Memory B cell (primary cell): ENCODE measurements around the gene TET2.
A peak's percentile ranks its signal among the peaks of the same experiment; 100 is the strongest.

Source experiments
- ATAC-seq: fragments of 150-1000 bp; cut with Tn5 transposase; 2 replicates; pipeline ENCODE4 v1.10.0; 2021; ENCODE audit warnings: low read depth, mild to moderate bottlenecking, moderate library complexity
- DNase-seq, 2 donors: peaks; one replicate each; pipeline ENCODE4 v3.0.0; 2022; ENCODE audit warnings: low spot score in 2 of 2
- H3K27ac Mint-ChIP-seq: one replicate; pipeline ENCODE4 v1.8.0; 2022; ENCODE audit warnings: mild to moderate bottlenecking, moderate library complexity, mixed read lengths
- H3K27me3 Mint-ChIP-seq: one replicate; pipeline ENCODE4 v1.8.0; 2022; ENCODE audit warnings: mixed read lengths
- H3K36me3 Mint-ChIP-seq: one replicate; pipeline ENCODE4 v1.8.0; 2022; ENCODE audit warnings: mild to moderate bottlenecking, mixed read lengths
- H3K4me1 Mint-ChIP-seq: one replicate; pipeline ENCODE4 v1.8.0; 2022; ENCODE audit warnings: mixed read lengths
- H3K4me3 Mint-ChIP-seq: one replicate; pipeline ENCODE4 v1.8.0; 2022; ENCODE audit warnings: mild to moderate bottlenecking, moderate library complexity, mixed read lengths
- H3K9me3 Mint-ChIP-seq: one replicate; pipeline ENCODE4 v1.8.0; 2022; ENCODE audit warnings: mixed read lengths

TET2 gene

DNA sequence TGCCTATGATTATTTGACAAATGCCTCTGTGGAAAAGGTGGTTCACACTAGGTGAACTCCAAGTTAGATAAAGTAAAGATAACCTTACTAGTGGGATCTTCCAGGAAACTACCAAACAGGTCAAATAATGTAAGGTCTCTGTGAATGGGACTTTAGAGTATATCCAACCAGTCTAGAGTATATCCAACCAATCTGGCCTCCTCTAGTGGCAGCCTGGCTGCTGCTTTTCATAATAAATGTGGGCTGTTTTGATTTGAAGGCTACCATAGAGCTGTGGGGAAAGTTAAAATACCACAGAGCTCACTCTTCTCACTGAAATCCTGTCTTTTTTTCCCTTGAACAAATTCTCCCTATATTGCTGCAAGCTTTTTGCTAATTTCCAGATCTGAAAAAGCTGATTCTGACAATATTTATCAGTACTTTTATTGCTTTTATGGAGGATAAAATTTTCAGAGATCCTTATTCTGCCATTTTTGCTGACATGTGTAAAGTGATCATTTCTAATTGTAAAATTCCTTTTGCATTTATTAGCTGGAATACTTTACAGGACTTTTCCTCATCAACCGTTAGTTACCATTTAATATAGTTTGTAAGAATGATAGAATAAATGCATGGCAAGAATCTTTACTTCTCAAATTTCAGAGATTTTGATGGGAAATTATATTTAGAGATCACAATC lies 111.3 kb downstream of the TET2 start:
- peaks cover 3% of the 10 kb centered on the region for H3K4me1 Mint-ChIP-seq
- H3K27ac Mint-ChIP-seq = no peak overlapping the region
- ATAC-seq = no peak
- no peak for DNase-seq
- no peak overlapping the region for H3K4me3 Mint-ChIP-seq
- H3K27me3 Mint-ChIP-seq = no peaks in the 10 kb centered on the region
- H3K9me3 Mint-ChIP-seq = peaks cover 6% of the 10 kb centered on the region
- peaks cover 21% of the 10 kb centered on the region for H3K36me3 Mint-ChIP-seq

DNA sequence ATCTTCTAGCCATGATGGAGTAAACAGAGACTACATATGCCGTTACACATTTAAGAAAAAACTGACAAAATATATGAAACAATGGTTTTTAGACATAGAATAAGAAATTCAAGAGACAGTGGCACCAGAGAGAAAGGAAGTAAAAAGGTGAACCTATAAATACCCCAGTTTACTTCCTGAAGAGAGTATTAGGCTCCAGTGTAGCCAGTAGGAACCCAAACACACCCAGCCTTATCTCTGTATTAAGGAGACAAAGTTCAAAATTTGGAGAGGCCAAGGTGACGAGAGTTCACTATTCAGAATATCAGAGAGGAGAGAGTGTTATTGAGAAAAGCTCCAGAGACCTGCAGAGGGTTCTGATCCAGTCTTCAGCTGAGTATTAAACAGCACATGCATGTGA lies 119.0 kb downstream of the TET2 start:
- H3K27me3 Mint-ChIP-seq = no peaks in the 10 kb centered on the region
- no peak overlapping the region for H3K4me3 Mint-ChIP-seq
- H3K36me3 Mint-ChIP-seq = peaks cover 35% of the 10 kb centered on the region
- H3K27ac Mint-ChIP-seq = peak overlapping the region; percentile 88
- H3K9me3 Mint-ChIP-seq = no peaks in the 10 kb centered on the region
- ATAC-seq (no peak), DNase-seq (no peak)
- H3K4me1 Mint-ChIP-seq = peaks cover 6% of the 10 kb centered on the region

DNA sequence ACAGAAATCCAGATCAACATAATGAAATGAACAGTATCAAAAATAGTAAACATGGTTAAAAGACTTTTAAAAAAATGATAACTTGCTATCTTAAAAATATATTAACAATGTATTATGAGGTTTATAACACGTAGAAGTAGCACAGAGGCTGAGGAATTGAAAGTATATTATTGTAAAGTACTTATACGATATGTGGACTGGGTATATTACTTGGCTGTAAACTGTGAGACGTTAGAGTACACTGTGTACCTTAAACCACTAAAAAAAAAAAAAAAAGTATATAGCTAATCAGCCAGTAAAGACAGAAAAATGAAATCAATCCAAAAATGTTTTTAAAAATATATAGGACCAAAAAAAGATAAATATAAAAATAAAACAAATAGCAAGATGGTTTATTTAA lies 120.6 kb downstream of the TET2 start:
- ATAC-seq = no peak
- Mint-ChIP-seq H3K27me3 (no peaks in the 10 kb centered on the region), H3K36me3 (peaks cover 46% of the 10 kb centered on the region), H3K9me3 (no peaks in the 10 kb centered on the region), H3K27ac (no peak overlapping the region), H3K4me1 (peaks cover 8% of the 10 kb centered on the region), H3K4me3 (no peak overlapping the region)
- no peak for DNase-seq

DNA sequence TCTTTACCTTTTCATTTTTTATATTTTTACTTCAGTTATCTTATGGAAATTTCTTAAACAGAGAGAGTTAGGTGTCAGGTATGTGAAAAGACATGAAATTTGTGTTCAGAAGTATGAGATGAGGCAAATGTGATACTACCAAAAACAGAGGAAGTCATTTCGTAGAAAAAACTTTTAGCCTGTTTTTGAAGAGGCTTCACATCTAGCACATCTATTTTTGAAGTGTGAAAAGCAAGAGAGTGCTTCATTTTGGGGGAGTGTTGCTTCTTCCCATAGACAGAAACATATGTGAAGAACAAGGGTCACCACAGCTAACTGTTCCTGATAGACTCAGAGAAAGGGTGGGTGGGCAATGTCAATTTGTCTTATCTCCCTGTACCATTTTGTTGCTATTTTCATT lies 125.3 kb downstream of the TET2 start:
- H3K27me3 Mint-ChIP-seq = no peaks in the 10 kb centered on the region
- peaks cover 7% of the 10 kb centered on the region for H3K4me1 Mint-ChIP-seq
- ATAC-seq (no peak), DNase-seq (no peak)
- H3K9me3 Mint-ChIP-seq = no peaks in the 10 kb centered on the region
- no peak overlapping the region for H3K27ac Mint-ChIP-seq
- H3K4me3 Mint-ChIP-seq = no peak overlapping the region
- peaks cover 57% of the 10 kb centered on the region for H3K36me3 Mint-ChIP-seq

- Mint-ChIP-seq H3K4me1 (peaks cover 7% of the 10 kb centered on the region), H3K36me3 (peaks cover 57% of the 10 kb centered on the region), H3K9me3 (no peaks in the 10 kb centered on the region), H3K27ac (peak overlapping the region; percentile 72), H3K4me3 (no peak overlapping the region), H3K27me3 (no peaks in the 10 kb centered on the region)
- DNase-seq (no peak), ATAC-seq (no peak)
Observed at GRCh38 chr4:105273230-105273629, 126.6 kb downstream of the TET2 start.

- Mint-ChIP-seq H3K27me3 (no peaks in the 10 kb centered on the region), H3K4me3 (no peak overlapping the region), H3K27ac (peak overlapping the region; percentile 67), H3K9me3 (no peaks in the 10 kb centered on the region), H3K4me1 (peaks cover 9% of the 10 kb centered on the region), H3K36me3 (peaks cover 57% of the 10 kb centered on the region)
- ATAC-seq (no peak), DNase-seq (no peak)
Observed at GRCh38 chr4:105274090-105274489, 127.4 kb downstream of the TET2 start.

- Mint-ChIP-seq H3K4me1 (peaks cover 9% of the 10 kb centered on the region), H3K27me3 (no peaks in the 10 kb centered on the region), H3K4me3 (no peak overlapping the region), H3K9me3 (no peaks in the 10 kb centered on the region), H3K27ac (peak overlapping the region; percentile 67), H3K36me3 (peaks cover 56% of the 10 kb centered on the region)
- DNase-seq (no peak), ATAC-seq (no peak)
Observed at GRCh38 chr4:105274504-105274903, 127.8 kb downstream of the TET2 start.

DNA sequence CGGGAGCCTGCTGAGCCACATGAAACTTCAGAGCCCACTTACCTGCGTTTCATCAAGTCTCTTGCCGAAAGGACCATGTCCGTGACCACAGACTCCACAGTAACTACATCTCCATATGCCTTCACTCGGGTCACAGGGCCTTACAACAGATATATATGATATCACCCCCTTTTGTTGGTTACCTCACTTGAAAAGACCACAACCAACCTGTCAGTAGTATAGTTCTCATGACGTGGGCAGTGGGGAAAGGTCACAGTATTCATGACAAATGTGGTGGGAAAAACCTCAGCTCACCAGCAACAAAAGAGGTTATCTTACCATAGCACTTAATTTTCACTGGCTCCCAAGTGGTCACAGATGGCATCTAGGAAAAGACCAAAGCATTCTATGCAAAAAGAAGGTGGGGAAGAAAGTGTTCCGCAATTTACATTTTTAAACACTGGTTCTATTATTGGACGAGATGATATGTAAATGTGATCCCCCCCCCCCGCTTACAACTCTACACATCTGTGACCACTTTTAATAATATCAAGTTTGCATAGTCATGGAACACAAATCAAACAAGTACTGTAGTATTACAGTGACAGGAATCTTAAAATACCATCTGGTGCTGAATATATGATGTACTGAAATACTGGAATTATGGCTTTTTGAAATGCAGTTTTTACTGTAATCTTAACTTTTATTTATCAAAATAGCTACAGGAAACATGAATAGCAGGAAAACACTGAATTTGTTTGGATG lies 129.9 kb downstream of the TET2 start:
- no peaks in the 10 kb centered on the region for H3K9me3 Mint-ChIP-seq
- no peaks in the 10 kb centered on the region for H3K27me3 Mint-ChIP-seq
- no peak overlapping the region for H3K4me3 Mint-ChIP-seq
- DNase-seq = no peak
- ATAC-seq = no peak
- no peak overlapping the region for H3K27ac Mint-ChIP-seq
- peaks cover 38% of the 10 kb centered on the region for H3K36me3 Mint-ChIP-seq
- peaks cover 10% of the 10 kb centered on the region for H3K4me1 Mint-ChIP-seq

DNA sequence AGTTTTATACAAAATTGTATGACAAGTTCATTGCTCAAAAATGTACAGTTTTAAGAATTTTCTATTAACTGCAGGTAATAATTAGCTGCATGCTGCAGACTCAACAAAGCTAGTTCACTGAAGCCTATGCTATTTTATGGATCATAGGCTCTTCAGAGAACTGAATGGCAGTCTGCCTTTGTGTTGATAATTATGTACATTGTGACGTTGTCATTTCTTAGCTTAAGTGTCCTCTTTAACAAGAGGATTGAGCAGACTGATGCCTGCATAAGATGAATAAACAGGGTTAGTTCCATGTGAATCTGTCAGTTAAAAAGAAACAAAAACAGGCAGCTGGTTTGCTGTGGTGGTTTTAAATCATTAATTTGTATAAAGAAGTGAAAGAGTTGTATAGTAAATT lies 131.0 kb downstream of the TET2 start:
- no peak for DNase-seq
- Mint-ChIP-seq H3K4me1 (peaks cover 10% of the 10 kb centered on the region), H3K36me3 (peaks cover 28% of the 10 kb centered on the region), H3K27ac (peak overlapping the region; percentile 81), H3K27me3 (no peaks in the 10 kb centered on the region), H3K9me3 (peaks cover 2% of the 10 kb centered on the region), H3K4me3 (no peak overlapping the region)
- ATAC-seq = no peak

DNA sequence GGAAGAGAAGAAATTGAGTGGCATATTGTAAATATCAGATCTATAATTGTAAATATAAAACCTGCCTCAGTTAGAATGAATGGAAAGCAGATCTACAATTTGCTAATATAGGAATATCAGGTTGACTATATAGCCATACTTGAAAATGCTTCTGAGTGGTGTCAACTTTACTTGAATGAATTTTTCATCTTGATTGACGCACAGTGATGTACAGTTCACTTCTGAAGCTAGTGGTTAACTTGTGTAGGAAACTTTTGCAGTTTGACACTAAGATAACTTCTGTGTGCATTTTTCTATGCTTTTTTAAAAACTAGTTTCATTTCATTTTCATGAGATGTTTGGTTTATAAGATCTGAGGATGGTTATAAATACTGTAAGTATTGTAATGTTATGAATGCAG lies 132.6 kb downstream of the TET2 start:
- peaks cover 2% of the 10 kb centered on the region for H3K9me3 Mint-ChIP-seq
- H3K36me3 Mint-ChIP-seq = peaks cover 23% of the 10 kb centered on the region
- no peak for ATAC-seq
- no peak for DNase-seq
- H3K4me3 Mint-ChIP-seq = no peak overlapping the region
- peak overlapping the region; percentile 20 for H3K27ac Mint-ChIP-seq
- no peaks in the 10 kb centered on the region for H3K27me3 Mint-ChIP-seq
- peaks cover 10% of the 10 kb centered on the region for H3K4me1 Mint-ChIP-seq

- Mint-ChIP-seq H3K27me3 (no peaks in the 10 kb centered on the region), H3K4me1 (peaks cover 10% of the 10 kb centered on the region), H3K36me3 (peaks cover 14% of the 10 kb centered on the region), H3K4me3 (no peak overlapping the region), H3K9me3 (peaks cover 2% of the 10 kb centered on the region), H3K27ac (peak overlapping the region; percentile 81)
- no peak for ATAC-seq
- no peak for DNase-seq
Observed at GRCh38 chr4:105280338-105281123, 133.9 kb downstream of the TET2 start.

DNA sequence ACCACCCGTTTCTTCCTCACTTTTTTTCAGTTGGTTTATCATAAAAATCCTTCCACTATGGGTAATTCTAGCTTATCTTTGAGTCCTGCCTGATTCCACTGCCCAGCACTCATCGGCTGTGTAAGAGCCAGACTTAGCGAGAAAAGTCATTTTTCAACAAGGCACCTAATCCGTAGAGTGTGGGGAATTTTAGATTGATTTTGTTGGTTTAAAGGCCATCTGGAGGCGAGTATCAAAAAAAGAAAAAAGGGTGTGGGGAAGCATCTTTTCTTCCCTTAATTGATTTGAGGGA lies 134.4 kb downstream of the TET2 start:
- H3K36me3 Mint-ChIP-seq = peaks cover 10% of the 10 kb centered on the region
- H3K9me3 Mint-ChIP-seq = peaks cover 2% of the 10 kb centered on the region
- no peak for ATAC-seq
- peak overlapping the region; percentile 81 for H3K27ac Mint-ChIP-seq
- peaks cover 10% of the 10 kb centered on the region for H3K4me1 Mint-ChIP-seq
- no peak overlapping the region for H3K4me3 Mint-ChIP-seq
- DNase-seq = no peak
- H3K27me3 Mint-ChIP-seq = no peaks in the 10 kb centered on the region

DNA sequence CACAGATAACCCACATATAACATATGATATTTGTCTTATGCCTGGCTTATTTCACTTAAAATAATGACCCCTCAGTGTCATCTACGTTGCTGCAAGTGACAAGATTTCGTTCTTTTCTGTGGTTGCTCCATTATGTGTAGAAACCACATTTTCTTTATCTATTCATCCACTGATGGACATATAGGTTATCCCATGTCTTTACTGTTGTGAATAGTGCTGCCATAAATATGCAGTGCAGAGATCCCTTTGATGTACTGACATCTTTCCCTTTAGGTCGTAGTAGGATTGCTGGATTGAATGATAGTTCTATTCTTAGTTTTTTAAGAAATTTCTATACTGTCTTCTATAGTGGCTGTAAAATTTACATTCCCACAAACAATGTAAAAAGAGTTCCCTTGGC lies 135.8 kb downstream of the TET2 start:
- Mint-ChIP-seq H3K4me3 (no peak overlapping the region), H3K27me3 (no peaks in the 10 kb centered on the region), H3K36me3 (peaks cover 6% of the 10 kb centered on the region), H3K9me3 (peaks cover 7% of the 10 kb centered on the region), H3K27ac (no peak overlapping the region), H3K4me1 (peaks cover 4% of the 10 kb centered on the region)
- ATAC-seq (no peak), DNase-seq (no peak)

DNA sequence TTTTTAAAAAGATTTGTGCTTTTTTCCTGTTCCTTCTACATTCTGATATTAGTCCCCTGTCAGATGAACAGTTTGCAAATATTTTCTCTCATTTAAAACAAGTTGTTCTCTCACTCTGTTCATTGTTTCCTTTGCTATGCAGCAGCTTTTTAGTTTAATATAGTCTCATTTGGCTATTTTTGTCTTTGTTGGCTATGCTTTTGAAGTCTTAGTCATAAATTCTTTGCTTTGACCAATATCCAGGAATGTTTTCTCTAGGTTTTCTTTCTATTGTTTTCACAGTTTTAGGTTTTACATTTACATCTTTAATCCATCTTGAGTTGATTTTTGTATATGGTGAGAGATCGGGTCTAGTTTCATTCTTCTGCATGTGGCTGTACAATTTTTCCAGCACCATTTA lies 136.8 kb downstream of the TET2 start:
- ATAC-seq = no peak
- peaks cover 8% of the 10 kb centered on the region for H3K9me3 Mint-ChIP-seq
- peaks cover 6% of the 10 kb centered on the region for H3K36me3 Mint-ChIP-seq
- no peak overlapping the region for H3K27ac Mint-ChIP-seq
- peaks cover 4% of the 10 kb centered on the region for H3K4me1 Mint-ChIP-seq
- H3K4me3 Mint-ChIP-seq = no peak overlapping the region
- DNase-seq = no peak
- no peaks in the 10 kb centered on the region for H3K27me3 Mint-ChIP-seq
